GM19372 (cell line): ENCODE data around the gene RNF220.
"Not testable (repeated sequence)": the region's sequence is repeated elsewhere in the genome, so short reads cannot be mapped to it uniquely, and the experiment has no call there.

Source experiments
- ATAC-seq: cut with Tn5 transposase; IDR thresholded peaks from one replicate; pipeline ENCODE4 v1.9.1; 2021; ENCODE audit warnings: mild to moderate bottlenecking, low read depth, moderate library complexity; ENCODE audit not compliant: unreplicated experiment

Gene RNF220

DNA sequence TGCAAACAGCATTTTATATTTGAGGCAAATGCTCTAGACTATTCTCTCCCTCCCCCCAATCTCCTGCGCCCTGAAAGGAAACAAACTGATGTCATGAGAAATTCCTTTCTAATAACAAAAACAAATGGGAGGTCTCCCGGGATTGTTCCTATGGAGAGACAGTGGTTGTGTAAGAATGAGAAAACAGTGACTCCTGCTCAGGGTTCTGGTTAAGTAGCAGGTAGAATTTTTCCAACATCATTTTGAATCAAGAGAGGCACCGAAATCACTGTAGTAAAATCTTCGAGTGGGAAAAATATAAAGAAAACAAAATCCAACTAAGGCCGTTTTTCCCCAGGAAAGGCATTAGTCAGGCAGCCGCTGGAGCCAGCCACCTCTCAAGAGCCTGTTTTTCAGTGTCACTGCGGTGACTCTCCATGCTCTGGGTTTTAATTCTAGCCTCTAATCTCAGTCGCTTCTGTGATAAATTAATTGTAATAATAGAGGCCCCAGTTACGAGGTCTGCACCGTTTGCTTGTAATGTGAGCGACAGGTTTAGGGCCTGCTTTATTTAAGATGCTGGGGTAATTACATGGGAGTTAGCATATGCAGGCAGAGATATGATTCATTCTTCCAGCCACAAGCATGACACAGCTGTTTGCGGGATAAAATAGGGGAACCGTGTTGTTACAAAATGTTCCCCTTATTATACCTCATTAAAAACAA lies 80.3 kb downstream of the RNF220 start:
- ATAC-seq = no peak

DNA sequence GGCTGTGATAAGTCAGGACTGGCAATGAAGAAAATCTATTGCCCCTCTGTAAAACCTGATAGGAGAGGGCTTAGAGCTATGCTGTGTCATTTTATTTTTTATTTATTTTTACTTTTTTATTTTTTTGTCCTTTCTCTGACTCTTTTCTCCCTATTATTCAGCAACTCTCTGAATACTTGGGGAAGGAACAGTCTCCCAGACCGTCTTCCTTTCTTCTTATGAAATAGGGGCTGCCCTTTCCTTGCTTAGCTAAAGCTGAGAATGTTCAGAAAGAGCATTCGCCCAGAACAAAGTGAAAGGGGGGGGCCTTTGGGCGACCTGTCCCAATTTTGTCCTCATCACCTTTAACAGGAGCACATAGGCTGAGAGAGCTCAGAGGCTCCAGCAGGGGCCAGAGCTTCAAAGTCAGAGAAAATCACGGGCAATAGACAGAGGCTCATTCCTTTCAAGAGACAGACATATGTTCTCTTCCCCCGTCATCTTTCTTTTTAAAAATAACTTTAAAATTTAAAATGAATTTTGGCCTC lies 80.9 kb downstream of the RNF220 start:
- no peak for ATAC-seq

DNA sequence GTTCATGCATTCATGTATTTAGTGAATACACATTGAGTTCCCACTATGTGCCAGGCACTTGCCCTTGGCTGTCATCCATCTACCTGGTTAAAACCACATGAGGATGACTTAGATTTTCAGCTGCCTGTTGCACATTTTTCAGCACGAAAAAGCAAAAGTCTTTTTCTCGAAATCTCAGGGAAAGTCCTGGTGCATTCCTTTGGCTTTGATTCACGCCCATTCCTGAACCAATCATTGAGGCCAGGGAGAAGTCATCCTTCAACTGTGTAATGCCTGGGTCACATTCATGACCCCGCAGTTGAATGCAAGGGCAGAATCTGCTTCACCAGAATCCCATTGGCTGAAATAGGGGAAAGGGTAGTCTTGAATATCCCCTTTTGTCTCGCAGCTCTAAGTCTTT lies 84.4 kb downstream of the RNF220 start:
- no peak for ATAC-seq

DNA sequence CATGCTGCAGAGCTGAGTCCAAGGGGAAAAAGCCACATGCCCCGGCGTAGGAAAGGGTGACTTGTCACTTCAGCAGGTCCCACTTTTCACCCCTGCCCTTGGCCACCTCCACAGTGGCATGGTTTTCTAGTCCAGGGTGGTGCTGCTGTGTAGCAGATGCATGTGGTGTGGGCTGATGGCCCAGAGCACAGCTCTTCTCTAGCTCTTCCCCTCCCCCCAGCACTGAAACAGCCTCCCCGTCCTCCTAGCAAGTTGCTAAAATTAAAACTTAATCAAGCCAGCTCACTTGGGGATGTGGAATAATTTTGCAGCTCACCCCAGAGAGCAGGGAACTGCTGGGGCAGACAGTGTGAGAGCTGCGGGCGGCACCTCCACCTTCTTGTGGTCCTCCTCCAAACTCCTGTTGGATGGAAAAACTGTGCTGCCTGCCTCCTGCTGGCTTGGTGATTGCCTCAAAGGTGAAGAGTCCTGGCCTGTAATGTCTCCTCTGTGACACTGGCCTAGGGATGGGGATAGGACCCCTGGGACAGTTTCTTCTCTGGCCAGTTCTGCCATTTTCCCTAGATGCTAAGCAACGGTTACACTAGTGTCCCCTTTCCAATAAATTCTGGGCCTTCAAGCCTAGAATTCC lies 91.6 kb downstream of the RNF220 start:
- no peak for ATAC-seq

DNA sequence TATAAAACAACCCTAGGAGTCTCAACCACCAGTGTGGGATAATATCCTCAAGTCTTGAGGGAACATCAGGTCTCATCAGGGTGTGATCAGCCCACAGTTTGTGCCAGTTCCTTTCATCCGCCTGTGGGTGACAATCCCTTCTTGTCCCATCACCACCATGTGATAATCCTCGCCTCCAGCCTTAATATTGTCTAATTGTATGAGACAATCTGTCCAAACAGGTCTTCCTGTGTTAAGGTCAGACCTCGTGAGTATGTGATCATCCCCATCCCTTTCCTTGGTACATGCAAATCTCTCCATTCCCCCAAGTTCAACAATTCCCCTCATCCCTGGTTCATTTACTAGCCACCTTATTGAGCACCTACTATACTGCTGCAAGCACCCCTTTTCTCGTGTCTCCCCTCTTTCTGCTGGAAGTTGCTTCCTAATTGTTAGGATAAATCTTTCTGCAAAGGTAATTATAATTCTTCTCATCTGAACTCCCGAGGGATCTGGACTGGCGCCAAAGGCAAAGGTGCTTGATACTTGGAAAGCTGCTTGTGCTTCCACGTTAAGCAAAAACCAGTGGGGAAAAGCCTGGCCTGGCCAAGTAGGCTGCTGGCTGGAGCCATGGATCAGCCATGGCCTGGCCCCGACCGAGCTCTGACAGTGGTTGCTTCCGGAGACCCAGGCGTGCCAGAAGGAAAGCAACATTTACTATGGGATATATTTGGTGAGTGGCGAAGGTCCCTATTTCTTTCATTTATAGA lies 92.5 kb downstream of the RNF220 start:
- no peak for ATAC-seq

DNA sequence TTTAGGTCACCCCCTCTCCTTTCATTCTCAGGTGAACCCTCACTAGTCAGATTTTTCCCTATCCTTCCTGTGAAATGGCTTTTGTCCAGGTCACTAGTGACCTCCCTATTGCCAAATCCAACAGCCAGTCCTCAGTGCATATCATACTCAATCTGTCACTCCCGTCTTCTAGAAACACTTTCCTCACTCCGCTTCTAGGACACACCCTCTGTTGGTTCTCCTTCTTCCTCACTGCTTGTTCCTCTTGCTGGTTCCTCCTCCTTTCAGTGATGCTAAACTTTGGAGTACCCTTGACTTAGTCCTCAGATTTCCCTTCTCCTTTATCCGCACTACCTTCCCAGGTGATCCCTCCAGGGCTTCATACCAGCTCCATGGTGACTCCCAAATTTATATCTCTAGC lies 94.3 kb downstream of the RNF220 start:
- no peak for ATAC-seq

DNA sequence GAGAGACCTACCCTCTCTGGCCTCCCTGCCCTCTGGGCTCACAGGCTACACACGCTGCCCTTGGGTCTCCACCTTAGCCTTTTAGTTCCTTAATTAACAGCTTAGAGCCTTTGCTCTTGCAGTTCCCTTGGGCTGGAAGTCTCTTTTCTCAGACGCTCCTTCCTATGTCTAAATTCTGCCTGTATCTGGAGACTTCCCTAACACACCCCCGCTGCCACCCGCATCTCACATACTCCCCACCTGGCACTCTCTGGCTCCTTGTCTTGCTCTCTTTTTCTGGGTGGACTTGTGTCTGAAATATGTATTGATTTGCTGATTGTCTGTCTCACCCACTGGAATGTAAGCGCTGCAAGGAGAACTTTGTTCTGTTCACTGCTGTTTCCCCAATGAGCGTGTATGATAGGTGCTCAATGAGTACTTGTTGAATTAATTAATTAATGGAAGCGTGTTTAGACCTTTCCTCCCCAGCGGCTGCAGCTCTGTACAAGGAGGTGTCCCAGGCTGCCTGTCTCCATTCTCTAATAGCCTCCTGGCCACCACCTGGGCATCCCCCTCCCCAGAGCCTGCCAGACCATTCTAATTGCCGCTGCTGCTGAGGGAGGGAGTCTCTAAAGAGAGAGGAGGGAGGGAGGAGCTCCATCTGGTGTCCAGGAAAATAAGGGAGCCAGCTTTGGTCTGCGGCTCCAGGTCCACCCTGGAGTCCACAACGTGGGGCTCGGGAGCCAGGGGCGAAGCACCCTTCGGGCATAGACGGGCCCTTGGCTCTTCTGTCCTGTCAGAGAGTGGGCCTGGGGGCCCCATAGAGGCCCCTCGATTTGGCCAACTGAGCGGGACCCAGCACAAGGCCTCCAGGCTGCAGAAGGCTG lies 95.4 kb downstream of the RNF220 start:
- ATAC-seq = no peak

DNA sequence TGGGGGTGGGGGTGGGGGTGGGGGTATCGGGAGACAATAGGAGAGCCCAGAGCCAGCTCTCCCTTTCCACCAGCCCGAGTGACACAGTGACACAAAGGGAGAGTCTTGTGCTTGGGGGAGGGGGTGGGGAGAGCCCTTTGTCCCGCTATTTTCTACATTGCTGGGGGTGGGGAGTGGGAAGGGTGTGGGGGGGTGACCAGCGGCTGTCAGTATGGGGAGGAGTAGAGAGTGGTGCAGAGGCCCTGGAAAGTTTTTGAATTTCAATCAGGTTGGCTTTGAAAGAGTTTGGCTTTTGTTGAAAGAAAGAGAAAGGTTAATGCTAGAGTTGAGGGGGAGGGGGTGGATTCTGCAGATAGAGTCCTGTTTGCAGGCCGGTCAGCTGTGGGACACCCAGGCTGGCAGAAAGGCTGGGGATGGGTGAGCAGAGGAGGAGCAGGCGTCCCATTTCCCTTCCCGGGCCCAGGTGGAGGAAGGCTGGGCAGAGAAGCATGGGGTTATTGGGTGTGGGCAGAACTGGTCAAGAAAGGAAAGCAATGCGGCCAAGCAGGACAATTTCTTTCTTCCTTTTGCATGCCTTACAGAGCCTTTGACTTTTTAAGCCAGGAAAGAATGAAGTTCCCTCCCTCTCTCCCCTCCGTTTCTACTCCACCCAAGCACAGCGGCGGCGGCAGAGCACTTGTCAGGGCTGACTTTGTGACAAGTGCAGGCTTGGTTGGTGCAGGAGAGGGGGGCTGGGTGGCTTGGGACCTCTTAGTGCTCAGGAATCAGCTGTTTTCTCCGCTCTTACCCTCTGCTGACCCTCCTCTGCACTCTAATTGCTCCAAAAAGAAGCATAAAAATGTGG lies 96.2 kb downstream of the RNF220 start:
- no peak for ATAC-seq

DNA sequence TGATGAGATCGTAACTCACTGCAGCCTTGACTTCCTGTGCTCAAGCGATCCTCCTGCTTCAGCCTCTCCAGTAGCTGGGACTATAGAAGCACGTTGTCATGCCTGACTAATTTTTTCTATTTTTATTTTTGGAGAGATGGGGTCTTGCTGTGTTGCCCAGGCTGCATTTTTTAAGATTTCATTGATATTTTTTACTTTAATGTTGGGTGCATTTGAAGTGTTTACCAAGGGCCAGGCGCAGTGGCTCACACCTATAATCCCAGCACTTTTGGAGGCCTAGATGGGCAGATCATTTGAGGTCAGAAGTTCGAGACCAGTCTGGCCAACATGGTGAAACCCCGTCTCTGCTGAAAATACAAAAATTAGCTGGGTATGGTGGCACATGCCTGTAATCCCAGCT lies 97.8 kb downstream of the RNF220 start:
- ATAC-seq = not testable (repeated sequence)

DNA sequence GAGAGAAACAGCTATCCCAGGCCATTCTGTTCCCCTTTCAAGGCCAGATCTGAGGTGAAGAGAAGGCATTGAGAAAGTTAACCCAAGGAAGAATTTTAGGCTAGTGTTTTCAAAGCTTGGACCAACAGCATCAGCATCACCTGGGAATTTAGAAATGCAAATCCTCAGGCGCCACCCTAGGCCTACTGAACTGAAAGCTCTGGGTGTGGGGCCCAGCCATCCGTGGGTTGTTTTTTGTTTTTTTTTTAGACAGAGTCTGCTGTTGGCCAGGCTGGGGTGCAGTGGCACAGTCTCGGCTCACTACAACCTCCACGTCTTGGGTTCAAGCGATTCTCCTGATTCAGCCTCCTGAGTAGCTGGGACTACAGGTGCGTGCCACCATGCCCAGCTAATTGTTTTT lies 98.6 kb downstream of the RNF220 start:
- ATAC-seq = no peak

DNA sequence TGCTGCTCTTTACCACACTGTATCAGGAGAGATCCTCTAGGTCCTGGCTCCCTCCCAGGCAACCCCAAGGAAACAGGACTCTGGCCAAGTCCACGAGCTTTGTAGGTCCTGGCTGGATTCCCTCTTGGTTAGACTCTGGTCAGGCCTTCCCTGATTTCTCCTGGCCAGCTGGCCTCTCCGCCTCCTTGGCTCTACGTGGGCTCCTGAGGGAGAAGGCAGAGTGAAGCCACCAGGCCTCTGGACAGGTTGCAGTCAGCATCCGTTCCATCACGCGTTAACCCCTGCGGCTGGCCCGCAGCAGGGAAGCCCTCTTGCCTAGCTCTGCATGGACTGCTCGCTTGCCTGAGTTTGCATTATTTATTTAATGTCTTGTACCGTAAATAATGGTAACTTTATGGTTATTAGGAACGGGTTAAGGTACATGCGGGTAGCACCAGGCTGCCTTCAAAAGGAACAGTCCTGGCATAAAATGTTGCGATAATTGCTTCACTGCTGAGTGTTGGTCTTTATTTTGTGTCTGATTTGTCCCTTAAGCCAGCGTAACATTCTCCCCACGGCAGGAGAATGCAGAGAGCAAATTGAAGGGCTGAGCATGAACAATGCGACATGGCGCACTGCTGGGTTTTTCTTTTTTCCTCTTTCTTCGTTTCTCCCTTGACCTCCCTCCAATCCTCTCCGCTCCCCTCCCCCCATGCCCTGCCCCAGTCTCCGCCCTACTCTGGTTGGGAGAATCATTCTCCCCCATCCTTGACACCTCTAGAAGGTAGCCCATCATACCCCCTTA lies 100.3 kb downstream of the RNF220 start:
- ATAC-seq = no peak

DNA sequence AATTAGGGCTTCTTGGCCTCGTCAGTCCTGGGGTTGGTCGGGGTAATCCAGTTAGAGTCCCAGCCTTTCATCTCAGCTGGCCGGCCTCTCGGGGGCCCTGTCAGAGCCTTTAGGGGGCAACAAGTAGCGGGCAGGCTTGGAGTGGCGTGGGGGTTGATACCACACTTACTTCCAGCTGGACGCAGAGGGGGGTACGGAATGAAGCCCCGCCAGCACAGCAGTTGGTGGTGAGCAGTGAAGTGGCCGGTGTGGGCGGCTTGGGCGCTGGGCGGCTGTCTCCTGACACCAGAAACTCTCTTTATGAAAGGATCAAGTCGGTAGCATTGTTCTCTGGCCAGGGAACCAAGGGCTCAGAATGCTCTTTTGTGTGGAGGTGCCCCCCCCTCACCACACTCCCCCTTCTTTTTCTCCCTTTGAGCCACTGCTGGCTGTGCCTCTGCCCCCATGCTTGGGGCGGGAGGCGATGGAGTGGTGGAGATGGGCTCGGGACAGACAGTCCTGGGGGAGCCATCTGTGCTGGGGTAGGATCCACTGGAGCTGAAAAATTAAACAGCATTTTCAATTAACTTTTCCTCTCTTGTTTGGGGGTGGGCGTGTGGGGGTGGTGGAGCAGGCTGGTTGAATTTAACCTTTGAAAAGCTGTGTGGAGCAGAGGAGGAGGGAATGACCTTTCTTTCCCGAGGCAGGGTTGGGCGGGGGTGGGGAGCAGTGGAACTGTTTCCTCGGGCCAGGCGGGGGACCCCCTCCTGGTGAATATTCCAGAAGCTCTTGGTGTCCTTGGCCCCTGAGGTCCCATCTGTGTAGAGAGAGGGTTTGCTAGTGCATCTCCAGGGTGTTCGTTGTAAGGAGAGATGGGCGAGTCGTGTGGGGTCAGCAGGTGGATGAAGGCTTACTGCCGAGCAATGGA lies 102.7 kb downstream of the RNF220 start:
- ATAC-seq = no peak

DNA sequence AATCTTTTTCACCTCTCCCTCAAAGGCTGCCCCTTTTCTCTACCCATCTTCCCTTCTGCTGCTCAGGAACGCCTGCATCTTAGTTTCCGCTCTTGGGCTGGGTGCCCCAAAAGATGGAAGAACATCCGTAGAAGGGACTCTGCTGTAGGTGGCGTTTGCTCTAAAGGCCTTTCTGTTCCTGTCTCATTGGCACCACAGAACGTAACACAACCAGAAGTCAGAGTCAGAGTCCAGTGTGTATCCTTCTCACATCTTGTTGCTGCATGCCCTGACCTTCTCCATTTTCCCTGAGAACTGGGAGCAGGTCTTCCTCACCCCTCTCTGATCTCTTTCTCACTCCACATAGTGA lies 103.3 kb downstream of the RNF220 start:
- ATAC-seq = no peak

DNA sequence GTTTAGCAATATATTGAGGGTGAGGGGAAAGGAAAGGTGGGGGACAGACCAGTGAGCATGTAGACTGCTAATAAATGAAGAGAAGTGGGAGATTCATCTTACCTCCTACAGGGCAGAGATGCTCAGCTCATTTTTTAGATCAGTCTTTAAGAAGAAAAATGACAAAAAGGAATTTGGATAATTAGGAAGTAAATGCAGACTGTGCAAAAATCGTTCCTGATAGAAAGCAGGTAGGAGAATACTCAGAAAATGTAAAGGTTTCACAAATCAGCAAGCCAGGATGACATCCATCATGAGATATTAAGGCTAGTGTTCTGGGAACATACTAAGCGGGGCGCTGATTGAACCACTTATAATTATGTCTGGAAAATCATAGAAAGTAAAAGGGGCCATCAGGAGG lies 106.3 kb downstream of the RNF220 start:
- no peak for ATAC-seq

DNA sequence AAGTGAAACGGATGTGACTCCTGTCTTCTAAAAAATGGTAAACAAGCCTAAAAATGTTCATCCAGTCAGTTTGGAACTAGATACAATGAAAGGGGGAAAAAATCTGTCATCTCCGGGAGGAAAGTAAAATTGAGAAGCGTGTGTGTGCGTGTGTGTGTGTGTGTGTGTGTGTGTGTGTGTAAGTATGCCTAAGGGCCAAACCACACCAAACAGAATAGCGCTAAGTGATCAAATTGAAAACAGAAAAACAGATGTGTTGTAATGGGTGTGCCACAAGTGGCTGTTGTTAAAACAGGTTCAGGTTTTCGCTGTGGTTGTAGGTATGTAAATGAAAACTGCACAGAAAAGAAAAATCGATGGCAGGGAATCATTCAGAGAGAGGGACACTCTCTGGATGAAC lies 106.7 kb downstream of the RNF220 start:
- no peak for ATAC-seq

DNA sequence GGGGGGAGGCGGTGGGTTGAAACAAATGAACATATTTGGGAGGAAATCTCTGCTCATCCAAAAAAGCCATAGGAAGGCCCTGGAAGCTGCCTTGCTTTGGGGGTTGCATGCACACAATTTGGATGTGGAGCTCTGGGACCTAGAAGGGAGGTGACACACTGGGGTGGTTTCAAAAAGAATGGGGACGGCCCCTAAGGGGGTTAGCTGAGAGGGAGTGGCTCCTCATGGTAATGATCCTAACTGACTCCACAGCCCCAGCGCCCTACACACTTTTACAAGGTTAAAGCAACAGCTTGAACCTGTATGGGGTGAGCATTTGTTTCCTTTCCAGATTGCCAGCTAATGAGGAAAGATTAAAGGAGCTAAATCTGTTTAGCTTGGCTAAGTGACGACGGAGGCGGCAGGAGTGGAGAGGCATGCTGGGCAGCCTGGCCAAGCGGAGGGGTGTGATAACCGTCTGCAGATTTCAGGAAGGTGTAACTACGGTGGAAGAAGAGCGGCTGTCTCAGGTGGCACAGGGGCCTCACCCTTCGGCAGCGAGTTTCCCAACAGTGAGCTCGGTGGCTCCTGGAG lies 107.3 kb downstream of the RNF220 start:
- no peak for ATAC-seq

DNA sequence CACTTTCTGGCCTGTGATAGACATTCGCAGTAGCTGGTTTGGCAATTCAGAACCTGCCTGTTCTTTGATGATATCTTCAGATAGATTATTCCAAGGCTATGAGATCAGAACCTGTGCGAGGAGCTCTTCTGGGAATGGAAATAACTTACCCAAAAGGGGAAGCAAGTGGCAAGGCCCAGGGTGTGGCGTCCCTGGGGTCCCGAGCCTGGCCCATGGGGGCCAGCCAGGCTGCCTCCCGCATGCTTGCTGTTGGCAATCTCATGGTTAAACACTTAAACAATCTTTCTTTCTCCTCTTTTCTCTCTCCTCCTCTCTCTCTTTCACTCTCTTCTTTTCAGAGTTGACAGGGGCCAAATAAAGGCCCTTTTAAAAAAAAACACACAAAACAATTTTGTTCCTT lies 108.1 kb downstream of the RNF220 start:
- ATAC-seq = no peak

DNA sequence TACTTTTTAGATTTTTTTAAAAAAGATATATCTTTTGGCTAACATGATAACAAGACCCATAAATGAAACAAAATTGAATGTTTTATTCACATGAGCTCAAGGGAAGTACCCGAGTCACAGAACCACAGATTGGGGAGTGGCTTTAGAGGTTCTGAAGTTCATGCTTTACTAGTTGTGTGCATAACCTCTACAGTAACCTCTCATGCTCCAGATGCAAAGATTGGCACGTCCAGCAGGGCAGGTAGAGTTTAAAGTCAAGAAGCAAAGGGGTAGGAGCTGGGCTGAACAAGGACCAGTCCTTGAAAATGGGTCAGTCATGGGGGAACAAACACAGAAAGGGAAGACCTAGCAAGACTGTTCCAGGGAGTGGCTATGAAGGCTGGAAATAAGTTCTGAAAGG lies 109.6 kb downstream of the RNF220 start:
- ATAC-seq = no peak
